Loucy (cell line): ENCODE data around the gene BIRC2.

ENCODE experiments used
- H2AFZ ChIP-seq: fragments of 200-600 bp; sonication (generic); 2 replicates; pipeline ENCODE4 v1.6.0; 2016; ENCODE audit warnings: antibody characterized with exemption, mild to moderate bottlenecking, low read length, moderate library complexity
- H3F3A ChIP-seq: fragments of 200-600 bp; 2 replicates; pipeline ENCODE4 v1.6.0; 2016; ENCODE audit warnings: antibody characterized with exemption, low read depth, mild to moderate bottlenecking
- H3K27me3 ChIP-seq: fragments of 200-600 bp; sonication (generic); 2 replicates; pipeline ENCODE4 v1.6.1; 2014; ENCODE audit warnings: low read length, mild to moderate bottlenecking; ENCODE audit not compliant: insufficient read depth, poor library complexity, severe bottlenecking
- H3K36me3 ChIP-seq: fragments of 200-600 bp; sonication (generic); 2 replicates; pipeline ENCODE4 v1.6.1; 2016; ENCODE audit warnings: low read length; ENCODE audit not compliant: insufficient read depth
- H3K4me1 ChIP-seq: fragments of 200-600 bp; sonication (generic); 2 replicates; pipeline ENCODE4 v1.5.1; 2014; ENCODE audit warnings: low read length, mild to moderate bottlenecking; ENCODE audit not compliant: insufficient read depth, poor library complexity, severe bottlenecking
- H3K4me2 ChIP-seq: fragments of 200-600 bp; sonication (generic); 2 replicates; pipeline ENCODE4 v1.6.0; 2014; ENCODE audit warnings: antibody characterized with exemption, low read length, low read depth, mild to moderate bottlenecking; ENCODE audit not compliant: poor library complexity, severe bottlenecking
- H3K4me3 ChIP-seq: fragments of 200-600 bp; sonication (generic); 2 replicates; pipeline ENCODE4 v1.5.1; 2014; ENCODE audit warnings: low read length, mild to moderate bottlenecking, mixed read lengths; ENCODE audit not compliant: poor library complexity, severe bottlenecking
- H3K79me2 ChIP-seq: fragments of 200-600 bp; sonication (generic); 2 replicates; pipeline ENCODE4 v1.6.1; 2014; ENCODE audit warnings: low read length; ENCODE audit not compliant: insufficient read depth
- H3K9ac ChIP-seq: fragments of 200-600 bp; sonication (generic); 2 replicates; pipeline ENCODE4 v1.6.0; 2014; ENCODE audit warnings: mild to moderate bottlenecking, low read depth, low read length, moderate library complexity; ENCODE audit not compliant: poor library complexity, severe bottlenecking
- H3K9me2 ChIP-seq: fragments of 200-600 bp; sonication (generic); replicated peaks from 2 replicates; pipeline ENCODE4 v1.6.1; 2016; ENCODE audit warnings: low read depth, low read length, mixed read lengths
- H3K9me3 ChIP-seq: fragments of 200-600 bp; sonication (generic); 2 replicates; pipeline ENCODE4 v1.6.1; 2014; ENCODE audit warnings: mild to moderate bottlenecking, antibody characterized with exemption, low read length, low read depth; ENCODE audit not compliant: insufficient read depth
- H4K20me1 ChIP-seq: fragments of 200-600 bp; sonication (generic); 2 replicates; pipeline ENCODE4 v1.6.0; 2014; ENCODE audit warnings: antibody characterized with exemption, low read length, mild to moderate bottlenecking; ENCODE audit not compliant: insufficient read depth, poor library complexity, severe bottlenecking
- EZH2phosphoT487 ChIP-seq: fragments of 200-600 bp; IDR thresholded peaks from 2 replicates; pipeline ENCODE4 v1.6.1; 2018; ENCODE audit warnings: antibody characterized with exemption, mild to moderate bottlenecking, moderate library complexity, borderline replicate concordance
- TF ChIP-seq, protein P1 (sequence below): fragments of 200-600 bp; sonication (generic); conservative IDR thresholded peaks from 2 replicates; pipeline ENCODE4 v1.5.1; 2014; ENCODE audit warnings: mild to moderate bottlenecking, antibody characterized with exemption, low read length

Gene BIRC2

DNA sequence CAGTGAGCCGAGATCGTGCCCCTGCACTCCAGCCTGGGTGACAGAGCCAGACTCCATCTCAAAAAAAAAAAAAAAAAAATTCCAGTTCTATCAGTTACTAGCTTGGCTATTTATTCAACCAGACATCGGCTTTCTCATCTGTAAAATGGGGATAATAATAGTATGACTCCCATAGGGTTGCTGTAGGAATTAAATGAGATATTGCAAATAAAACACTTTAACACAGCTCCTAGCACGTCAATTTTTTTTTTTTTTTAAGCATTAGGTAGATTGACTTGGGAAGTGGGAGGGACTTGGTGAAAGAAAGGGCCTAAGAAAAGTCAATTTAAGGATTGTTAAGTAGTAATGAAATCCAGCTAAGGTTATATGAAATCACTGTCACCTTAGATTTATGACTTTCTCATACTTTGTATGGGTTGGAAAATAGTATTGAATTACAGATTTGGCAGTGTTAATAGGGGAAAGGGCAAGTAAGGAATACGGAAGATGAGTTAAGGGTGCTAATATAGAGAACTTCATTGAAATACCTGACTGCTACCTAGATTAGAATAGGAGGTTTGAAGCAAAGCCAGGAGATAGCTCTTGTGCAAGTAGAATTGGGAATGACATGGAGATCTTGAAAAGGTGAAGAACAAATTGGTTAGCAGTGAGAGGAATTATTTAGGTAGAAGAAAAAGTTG, 28.8 kb downstream of the BIRC2 start:
- Histone ChIP-seq H3K36me3 (peaks cover 51% of the 10 kb centered on the region; the same call in 1 of the 2 replicates), H3K9me3 (no peaks in the 10 kb centered on the region), H3K4me3 (no peak overlapping the region), H3K9me2 (no peaks in the 10 kb centered on the region), H3K27me3 (no peaks in the 10 kb centered on the region), H3K9ac (no peak overlapping the region), H2AFZ (no peak overlapping the region), H3K4me2 (no peak overlapping the region), H3F3A (no peaks in the 10 kb centered on the region), H3K79me2 (peaks cover 12% of the 10 kb centered on the region; the same call in 1 of the 2 replicates), H3K4me1 (no peaks in the 10 kb centered on the region), H4K20me1 (no peaks in the 10 kb centered on the region)
- no peak for TF ChIP-seq EZH2phosphoT487
- TF ChIP-seq, protein P1, sequence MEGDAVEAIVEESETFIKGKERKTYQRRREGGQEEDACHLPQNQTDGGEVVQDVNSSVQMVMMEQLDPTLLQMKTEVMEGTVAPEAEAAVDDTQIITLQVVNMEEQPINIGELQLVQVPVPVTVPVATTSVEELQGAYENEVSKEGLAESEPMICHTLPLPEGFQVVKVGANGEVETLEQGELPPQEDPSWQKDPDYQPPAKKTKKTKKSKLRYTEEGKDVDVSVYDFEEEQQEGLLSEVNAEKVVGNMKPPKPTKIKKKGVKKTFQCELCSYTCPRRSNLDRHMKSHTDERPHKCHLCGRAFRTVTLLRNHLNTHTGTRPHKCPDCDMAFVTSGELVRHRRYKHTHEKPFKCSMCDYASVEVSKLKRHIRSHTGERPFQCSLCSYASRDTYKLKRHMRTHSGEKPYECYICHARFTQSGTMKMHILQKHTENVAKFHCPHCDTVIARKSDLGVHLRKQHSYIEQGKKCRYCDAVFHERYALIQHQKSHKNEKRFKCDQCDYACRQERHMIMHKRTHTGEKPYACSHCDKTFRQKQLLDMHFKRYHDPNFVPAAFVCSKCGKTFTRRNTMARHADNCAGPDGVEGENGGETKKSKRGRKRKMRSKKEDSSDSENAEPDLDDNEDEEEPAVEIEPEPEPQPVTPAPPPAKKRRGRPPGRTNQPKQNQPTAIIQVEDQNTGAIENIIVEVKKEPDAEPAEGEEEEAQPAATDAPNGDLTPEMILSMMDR: no peak

DNA sequence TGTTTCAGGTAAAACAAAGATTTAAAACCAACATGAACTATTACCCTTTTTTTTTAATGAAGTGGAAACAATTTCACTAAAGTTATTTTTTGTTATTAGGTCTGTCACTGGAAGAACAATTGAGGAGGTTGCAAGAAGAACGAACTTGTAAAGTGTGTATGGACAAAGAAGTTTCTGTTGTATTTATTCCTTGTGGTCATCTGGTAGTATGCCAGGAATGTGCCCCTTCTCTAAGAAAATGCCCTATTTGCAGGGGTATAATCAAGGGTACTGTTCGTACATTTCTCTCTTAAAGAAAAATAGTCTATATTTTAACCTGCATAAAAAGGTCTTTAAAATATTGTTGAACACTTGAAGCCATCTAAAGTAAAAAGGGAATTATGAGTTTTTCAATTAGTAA, 30.9 kb downstream of the BIRC2 start:
- Histone ChIP-seq H3K9me2 (no peaks in the 10 kb centered on the region), H3K36me3 (peaks cover 62% of the 10 kb centered on the region; the same call in 1 of the 2 replicates), H4K20me1 (no peaks in the 10 kb centered on the region), H2AFZ (no peak overlapping the region), H3K4me3 (no peak overlapping the region), H3K79me2 (peaks cover 12% of the 10 kb centered on the region; the same call in 1 of the 2 replicates), H3K4me2 (no peak overlapping the region), H3K9ac (no peak overlapping the region), H3K27me3 (no peaks in the 10 kb centered on the region), H3F3A (no peaks in the 10 kb centered on the region), H3K9me3 (no peaks in the 10 kb centered on the region), H3K4me1 (no peaks in the 10 kb centered on the region)
- no peak for TF ChIP-seq EZH2phosphoT487
- TF ChIP-seq, protein P1: no peak

DNA sequence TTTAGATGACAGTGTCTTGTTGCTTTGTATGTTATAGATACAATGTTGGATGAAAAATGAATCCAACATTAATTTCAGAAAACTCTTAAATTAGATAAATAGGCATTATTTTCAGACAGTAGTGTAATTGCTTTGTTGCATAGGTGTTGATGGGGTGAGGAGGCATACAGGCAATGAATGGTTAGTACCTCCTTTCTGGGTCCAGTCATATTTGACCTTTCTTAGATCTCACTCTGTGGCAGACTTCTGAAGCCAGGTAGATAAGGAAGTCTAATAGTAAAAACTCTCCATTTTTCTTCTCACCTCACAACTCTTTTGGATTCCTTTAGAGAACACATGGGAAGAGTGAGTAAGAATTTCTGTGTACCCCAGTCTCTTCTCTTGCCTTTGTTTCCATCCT, 31.8 kb downstream of the BIRC2 start:
- Histone ChIP-seq H3K79me2 (peaks cover 12% of the 10 kb centered on the region; the same call in 1 of the 2 replicates), H3K36me3 (peaks cover 62% of the 10 kb centered on the region; the same call in 1 of the 2 replicates), H3K4me1 (no peaks in the 10 kb centered on the region), H3F3A (no peaks in the 10 kb centered on the region), H3K9ac (no peak overlapping the region), H3K9me2 (no peaks in the 10 kb centered on the region), H3K4me3 (no peak overlapping the region), H3K4me2 (no peak overlapping the region), H3K27me3 (no peaks in the 10 kb centered on the region), H2AFZ (no peak overlapping the region), H4K20me1 (no peaks in the 10 kb centered on the region), H3K9me3 (no peaks in the 10 kb centered on the region)
- TF ChIP-seq, protein P1: no peak
- TF ChIP-seq EZH2phosphoT487: no peak
